Measurements from ENCODE around the gene ZBTB12. TPM values are rescaled to one million over a fixed set of nuclear protein-coding genes. Genes with fewer than 3 reads are reported as not detected.

ZBTB12 gene
- total and polyA plus RNA-seq, 2 of the 4 experiments (the other 2 are of a cell fraction) = 2.0 to 8.5 TPM

DNA sequence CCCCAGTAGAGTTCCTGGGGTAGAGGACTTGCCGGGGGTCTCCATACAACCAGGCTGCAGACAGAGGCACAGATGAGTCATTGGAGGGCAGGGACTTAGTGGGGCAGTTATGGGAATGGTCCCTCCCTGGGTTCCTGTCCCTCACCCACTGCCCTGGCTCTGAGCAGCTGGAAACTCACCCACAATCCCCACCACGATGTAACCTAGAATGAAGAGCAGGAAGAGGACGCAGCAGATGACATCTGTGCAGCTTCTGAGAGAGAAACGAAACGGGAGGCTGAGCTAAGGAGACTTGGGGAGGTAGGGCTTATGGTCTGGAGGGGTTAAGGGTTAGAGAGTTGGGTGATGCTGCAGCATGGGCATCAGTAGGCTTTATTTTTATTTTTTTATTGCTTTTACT lies 26.0 kb downstream of the ZBTB12 start:
- no peak for ATAC-seq (ENCODE audit: low read depth)

More for the DNA sequence above, 26.0 kb downstream of the ZBTB12 start:
- POLR2A ChIA-PET (ENCODE audit: unreplicated experiment) = no interaction called here
- Histone ChIP-seq H4K8ac (ENCODE audit: low read depth in 2 of 2, low read length in 2 of 2) (no peak overlapping the region), H3K9me3 (ENCODE audit: control insufficient read depth, insufficient read depth, low read length) (no peaks in the 10 kb centered on the region), H3K4me2 (ENCODE audit: low read depth, low read length) (no peak overlapping the region), H4K5ac (ENCODE audit: low read depth, low read length) (no peak overlapping the region), H2BK5ac (ENCODE audit: low read depth, low read length, poor library complexity, severe bottlenecking) (no peak overlapping the region), H3K4me3 (ENCODE audit: insufficient read depth, low read depth, low read length) (no peak overlapping the region), H2AK9ac (replicated peaks; ENCODE audit: low read depth, low read length, poor library complexity) (no peak overlapping the region), H2AK5ac (ENCODE audit: low read depth, low read length) (no peak overlapping the region; the same call in 1 of the 2 replicates), H2BK15ac (ENCODE audit: low read depth, low read length) (no peak overlapping the region), H3K14ac (replicated peaks; ENCODE audit: low read depth, low read length) (no peak overlapping the region), H3K79me1 (ENCODE audit: low read depth in 1 of 2, low read length in 2 of 2) (no peaks in the 10 kb centered on the region), H3K9me1 (ENCODE audit: insufficient read depth, low read length) (no peaks in the 10 kb centered on the region), H4K20me1 (ENCODE audit: insufficient read depth, low read length) (no peaks in the 10 kb centered on the region), H2BK20ac (ENCODE audit: low read depth, low read length) (no peak overlapping the region), H3K56ac (ENCODE audit: extremely low read depth, insufficient read depth, low read length) (no peak overlapping the region), H3K4ac (ENCODE audit: low read depth, low read length) (no peak overlapping the region), H3K36me3 (ENCODE audit: control insufficient read depth, insufficient read depth, low read length) (peaks cover 15% of the 10 kb centered on the region), H3K27ac (ENCODE audit: insufficient read depth, low read length) (no peak overlapping the region), H3K23ac (ENCODE audit: low read depth, low read length) (no peak overlapping the region), H3K18ac (ENCODE audit: low read depth, low read length) (no peak overlapping the region), H3K27me3 (ENCODE audit: control insufficient read depth, insufficient read depth, low read length) (no peaks in the 10 kb centered on the region), H3K9ac (ENCODE audit: low read depth, low read length) (no peak overlapping the region), H3K4me1 (ENCODE audit: control insufficient read depth, insufficient read depth, low read length) (peaks cover 12% of the 10 kb centered on the region), H2BK120ac (ENCODE audit: low read depth, low read length) (no peak overlapping the region), H4K91ac (ENCODE audit: insufficient read depth, low read depth, low read length) (no peak overlapping the region; the same call in 1 of the 2 replicates), H2AFZ (replicated peaks; ENCODE audit: low read length, poor library complexity) (no peak overlapping the region)
- intact Hi-C loops (cut with micrococcal nuclease) = no loop called here
- no CpG with 5 or more reads among the region's 5 CpGs for WGBS, 2 experiments (ENCODE audit: extremely low coverage in 2 of 2, insufficient read length in 1 of 2)
- in situ Hi-C loops (cut with MboI; ENCODE audit: low sequenced_read_pairs) = no loop called here
- no peak for TF ChIP-seq RCOR1 (IDR thresholded peaks at IDR 0.05; ENCODE audit: insufficient replicate concordance, low read length)
- no peak for TF ChIP-seq RFX5 (IDR thresholded peaks at IDR 0.05; ENCODE audit: low read depth, low read length)
- TF ChIP-seq, protein P1, sequence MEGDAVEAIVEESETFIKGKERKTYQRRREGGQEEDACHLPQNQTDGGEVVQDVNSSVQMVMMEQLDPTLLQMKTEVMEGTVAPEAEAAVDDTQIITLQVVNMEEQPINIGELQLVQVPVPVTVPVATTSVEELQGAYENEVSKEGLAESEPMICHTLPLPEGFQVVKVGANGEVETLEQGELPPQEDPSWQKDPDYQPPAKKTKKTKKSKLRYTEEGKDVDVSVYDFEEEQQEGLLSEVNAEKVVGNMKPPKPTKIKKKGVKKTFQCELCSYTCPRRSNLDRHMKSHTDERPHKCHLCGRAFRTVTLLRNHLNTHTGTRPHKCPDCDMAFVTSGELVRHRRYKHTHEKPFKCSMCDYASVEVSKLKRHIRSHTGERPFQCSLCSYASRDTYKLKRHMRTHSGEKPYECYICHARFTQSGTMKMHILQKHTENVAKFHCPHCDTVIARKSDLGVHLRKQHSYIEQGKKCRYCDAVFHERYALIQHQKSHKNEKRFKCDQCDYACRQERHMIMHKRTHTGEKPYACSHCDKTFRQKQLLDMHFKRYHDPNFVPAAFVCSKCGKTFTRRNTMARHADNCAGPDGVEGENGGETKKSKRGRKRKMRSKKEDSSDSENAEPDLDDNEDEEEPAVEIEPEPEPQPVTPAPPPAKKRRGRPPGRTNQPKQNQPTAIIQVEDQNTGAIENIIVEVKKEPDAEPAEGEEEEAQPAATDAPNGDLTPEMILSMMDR (conservative IDR thresholded peaks at IDR 0.05; ENCODE audit: low read depth, low read length) = no peak
- no peak for TF ChIP-seq BHLHE40 (IDR thresholded peaks at IDR 0.05; ENCODE audit: low read depth, low read length)
- no peak for TF ChIP-seq CEBPB (IDR thresholded peaks at IDR 0.05; ENCODE audit: low read depth, low read length)
- TF ChIP-seq, protein P2, sequence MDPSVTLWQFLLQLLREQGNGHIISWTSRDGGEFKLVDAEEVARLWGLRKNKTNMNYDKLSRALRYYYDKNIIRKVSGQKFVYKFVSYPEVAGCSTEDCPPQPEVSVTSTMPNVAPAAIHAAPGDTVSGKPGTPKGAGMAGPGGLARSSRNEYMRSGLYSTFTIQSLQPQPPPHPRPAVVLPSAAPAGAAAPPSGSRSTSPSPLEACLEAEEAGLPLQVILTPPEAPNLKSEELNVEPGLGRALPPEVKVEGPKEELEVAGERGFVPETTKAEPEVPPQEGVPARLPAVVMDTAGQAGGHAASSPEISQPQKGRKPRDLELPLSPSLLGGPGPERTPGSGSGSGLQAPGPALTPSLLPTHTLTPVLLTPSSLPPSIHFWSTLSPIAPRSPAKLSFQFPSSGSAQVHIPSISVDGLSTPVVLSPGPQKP (IDR thresholded peaks at IDR 0.05; ENCODE audit: borderline replicate concordance, low read depth, low read length) = no peak
- TF ChIP-seq POLR2A (IDR thresholded peaks at IDR 0.05; ENCODE audit: low read depth, low read length) = no peak
- TF ChIP-seq MAFK (IDR thresholded peaks at IDR 0.05; ENCODE audit: low read depth, low read length) = no peak
- no peak for TF ChIP-seq NFE2L2 (IDR thresholded peaks at IDR 0.05; ENCODE audit: low read depth, low read length)
- TF ChIP-seq SMC3 (IDR thresholded peaks at IDR 0.05; ENCODE audit: low read depth, low read length) = no peak
- BruUV-seq (replicated peaks) = no TSS peak
- no peak for DNase-seq
- dilution Hi-C loops (cut with HindIII; ENCODE audit: low sequenced_read_pairs, unreplicated experiment) = no loop called here
- CTCF ChIA-PET = interaction anchor here (1.2 kb wide), 1 partner anchor 14 kb away, joined by 7 read pairs; no protein-coding TSS in a partner anchor

Data from IMR-90 (cell line).